HG03175 (cell line): ENCODE results near the gene BCKDK.

Experiments
- ATAC-seq: cut with Tn5 transposase; IDR thresholded peaks from one replicate; pipeline ENCODE4 v1.9.1; 2021; ENCODE audit warnings: mild to moderate bottlenecking, moderate library complexity; ENCODE audit not compliant: unreplicated experiment

BCKDK gene

DNA sequence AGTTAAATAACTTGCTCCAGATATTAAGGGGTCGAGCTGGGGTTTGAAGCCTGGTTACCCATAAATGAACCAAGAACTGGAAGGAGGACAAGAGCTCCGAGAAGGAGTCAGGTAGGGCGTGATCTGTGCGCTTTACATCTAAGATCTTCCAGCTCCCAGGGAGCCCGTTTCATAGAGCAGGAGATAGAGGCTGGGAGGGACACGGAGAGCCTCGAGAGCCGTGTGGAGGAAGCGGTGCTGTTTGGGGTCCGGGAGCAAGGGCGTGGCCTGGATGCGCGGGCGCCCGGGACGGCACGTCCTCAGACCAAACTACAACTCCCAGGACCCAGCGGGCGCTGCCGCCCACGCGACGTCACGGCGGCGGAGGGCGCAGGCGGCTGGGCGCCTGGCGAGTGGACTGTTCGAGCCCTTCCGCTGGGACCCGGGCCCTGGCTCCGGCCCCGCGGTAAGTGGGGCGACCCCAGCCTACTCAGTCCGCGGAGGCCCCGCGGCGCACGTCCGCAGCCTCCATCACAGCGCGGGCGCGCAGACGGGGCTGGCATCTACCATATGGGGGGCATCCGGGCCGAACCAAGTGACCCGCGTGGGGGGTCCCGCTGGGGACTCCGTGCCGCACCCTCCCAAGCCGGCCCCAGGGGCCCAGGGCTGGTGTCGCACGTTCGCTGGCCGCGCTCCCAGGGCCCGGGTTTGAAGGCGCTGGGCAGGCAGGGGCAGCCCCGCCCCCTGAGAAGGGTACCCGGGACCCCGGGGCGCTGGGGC is at the start of gene BCKDK:
TSS of gene BCKDK (plus strand) at position 352 of the 759 bp plus-strand sequence. CDS start 838 bp downstream, outside the sequence.
- peak; percentile 81 for ATAC-seq

DNA sequence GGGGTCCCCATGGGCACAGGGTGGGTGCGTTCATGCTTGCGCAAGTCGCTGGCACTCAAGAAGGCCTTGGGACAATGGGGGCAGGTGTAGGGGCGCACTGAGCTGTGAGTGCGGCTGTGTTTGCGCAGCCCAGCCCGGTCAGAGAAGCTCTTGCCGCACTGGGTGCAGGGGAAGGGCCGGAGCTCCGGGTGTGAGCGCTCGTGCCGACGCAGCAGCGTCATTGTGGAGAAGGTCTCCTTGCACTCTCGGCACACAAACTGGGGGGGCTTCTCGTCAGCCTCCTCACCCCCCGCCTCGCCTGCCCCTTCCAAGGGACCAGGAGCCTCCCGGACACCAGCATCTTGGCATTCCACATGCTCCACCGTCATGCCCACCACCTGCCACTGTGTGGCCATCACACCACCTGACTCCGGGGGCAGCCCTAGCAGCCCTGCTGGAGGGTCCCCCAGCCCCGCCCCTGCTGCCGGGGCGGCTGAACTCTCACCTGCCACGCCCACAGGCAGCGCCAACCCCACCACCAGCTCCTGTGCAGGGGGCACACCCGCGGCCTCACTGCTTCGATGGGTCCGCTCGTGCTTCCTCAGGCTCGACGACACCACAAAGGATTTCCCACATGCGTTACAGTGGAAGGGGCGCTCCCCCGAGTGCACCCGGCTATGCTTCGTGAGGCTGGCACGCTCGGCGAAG is 46.9 kb upstream of the BCKDK start:
- ATAC-seq, result no peak

DNA sequence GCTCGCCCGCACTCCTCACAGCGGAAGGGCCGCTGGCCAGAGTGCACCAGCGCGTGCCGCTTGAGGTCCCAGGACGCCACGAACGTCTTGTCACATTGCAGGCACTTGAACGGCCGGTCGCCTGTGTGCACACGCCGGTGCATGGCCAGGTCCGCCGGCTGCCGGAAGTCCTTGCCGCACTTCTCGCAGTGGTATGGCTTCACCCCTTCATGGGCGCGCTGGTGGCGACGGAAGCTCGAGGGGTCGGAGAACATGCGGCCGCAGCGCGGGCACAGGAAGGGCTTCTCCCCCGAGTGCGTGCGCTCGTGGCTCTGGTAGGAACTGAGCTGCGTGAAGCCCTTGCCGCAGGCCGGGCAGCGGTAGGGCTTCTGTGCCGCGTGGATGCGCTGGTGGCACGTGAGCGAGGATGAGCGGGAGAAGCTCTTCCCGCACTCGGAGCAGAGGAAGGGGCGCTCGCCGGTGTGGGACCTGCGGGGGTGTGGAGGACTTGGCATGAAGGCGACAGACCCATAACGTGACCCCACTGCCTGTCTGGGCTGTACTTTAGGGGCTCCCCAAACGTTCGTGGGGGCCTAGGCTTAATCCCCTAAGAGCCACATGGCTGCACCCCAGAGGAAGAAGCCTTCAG is 46.3 kb upstream of the BCKDK start:
- no peak for ATAC-seq

DNA sequence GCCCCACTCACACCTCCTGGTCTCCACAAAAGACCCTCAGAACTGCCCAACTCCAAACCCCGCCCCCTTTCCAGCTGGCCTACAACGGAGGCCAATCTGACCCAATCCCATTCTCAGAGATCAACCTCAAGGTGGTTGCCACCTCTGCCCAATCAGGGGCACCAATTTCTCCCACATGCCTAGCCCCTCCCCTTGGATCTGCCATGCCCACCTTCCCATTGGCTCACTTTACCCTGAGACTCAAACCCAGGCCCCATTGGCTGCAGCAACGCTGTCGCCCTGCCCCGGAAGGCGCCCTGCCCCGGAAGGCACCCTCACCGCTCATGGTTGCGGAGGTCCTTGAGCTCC is 44.7 kb upstream of the BCKDK start:
- no peak for ATAC-seq

DNA sequence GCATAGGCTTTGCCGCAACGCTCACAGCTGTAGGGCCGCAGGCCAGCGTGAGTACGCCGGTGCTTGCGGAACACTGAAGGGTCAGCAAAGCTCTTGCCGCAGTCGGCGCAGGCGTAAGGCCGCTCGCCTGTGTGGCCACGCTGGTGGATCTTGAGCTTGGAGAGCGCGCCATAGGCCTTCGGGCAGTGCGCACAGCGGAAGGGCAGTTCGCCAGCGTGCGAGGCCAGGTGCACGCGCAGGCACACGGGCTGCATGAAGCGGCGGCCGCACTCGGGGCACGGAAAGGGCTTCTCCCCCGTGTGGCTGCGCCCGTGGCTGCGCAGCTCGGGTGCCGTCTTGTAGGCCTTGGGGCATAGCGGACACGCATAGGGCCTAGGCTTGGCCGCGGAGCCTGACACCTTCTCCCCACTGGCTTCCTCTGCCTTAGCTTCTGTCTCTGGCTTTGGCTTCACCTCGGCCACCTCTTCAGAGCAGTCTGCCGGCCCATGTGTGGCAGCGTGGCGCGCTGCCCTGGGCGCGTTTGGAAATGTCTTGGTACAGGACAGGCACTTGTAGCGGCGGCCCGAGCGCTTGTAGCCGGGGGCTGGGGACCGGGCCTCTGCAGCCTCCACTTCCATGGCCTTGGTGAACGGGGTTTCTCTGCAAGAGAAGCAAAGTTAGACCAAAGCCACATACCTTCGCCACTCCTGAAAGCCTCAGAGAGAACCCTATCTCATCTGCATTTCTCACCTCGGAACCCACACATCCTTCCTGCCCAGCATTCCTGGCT is 44.2 kb upstream of the BCKDK start:
- no peak for ATAC-seq

DNA sequence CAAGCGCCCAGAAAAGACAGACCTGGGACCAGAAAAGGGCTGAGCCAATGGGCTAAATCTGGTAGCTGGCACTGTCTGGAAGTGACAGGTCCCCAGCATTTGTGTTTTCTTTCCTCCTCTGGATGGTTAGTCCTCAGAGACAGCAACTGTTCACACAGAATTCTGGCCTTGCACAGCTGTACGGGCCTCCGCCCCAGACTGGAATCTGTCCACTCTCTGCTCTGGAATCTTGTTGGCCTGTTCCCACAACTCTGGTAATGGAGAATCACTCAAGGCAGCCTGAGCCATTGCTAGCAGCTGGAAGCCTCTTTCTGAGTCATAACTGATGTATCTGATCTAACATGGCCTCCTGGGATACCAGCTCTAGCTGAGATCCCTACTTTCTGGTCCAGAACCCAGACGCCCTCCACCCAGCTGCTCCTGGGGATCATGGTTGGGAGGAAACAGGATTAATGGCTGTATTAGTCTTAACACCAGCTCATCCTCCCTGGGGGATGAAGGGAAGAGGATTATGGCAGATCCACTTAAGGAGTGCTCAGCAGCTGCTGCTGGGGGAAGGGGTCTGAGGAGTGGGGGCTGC is 43.2 kb upstream of the BCKDK start:
- ATAC-seq, result no peak

DNA sequence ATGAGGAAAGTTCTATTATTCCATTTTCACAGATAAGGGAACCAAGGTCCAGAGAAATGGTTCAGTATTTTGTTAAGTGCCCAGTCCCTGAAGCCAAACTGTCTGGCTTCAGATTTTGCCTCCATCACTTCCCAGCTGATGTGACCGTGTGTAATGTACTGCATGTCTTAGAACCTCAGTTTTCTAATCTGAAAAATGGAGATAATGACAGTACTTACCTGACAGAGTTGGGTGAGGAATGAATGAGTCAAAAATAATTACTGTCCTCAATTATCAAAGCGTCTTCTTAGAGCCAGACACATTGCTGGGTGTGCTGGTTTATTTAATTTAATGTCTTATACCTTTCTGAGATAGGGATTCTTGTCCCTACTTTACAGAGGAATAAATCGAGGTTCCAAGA is 40.8 kb upstream of the BCKDK start:
- ATAC-seq, result no peak

DNA sequence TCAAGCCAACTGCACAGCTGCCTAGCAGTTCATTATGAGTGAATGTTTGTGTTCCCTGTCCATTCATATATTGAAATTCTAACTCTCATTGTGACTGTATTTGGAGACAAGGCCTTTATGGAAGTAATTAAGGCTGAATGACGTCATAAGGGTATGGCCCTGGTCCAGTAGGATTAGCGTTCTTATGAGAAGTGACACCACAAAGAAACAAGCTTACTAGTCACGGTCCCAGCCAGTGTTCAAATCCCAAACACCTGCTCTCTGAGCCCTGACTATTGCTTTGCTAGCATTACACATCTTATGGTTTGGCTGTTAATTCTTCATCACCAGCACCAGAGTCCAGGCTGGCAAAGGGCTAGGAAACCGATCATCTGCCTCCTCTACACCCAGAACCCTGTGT is 36.3 kb upstream of the BCKDK start:
- no peak for ATAC-seq

DNA sequence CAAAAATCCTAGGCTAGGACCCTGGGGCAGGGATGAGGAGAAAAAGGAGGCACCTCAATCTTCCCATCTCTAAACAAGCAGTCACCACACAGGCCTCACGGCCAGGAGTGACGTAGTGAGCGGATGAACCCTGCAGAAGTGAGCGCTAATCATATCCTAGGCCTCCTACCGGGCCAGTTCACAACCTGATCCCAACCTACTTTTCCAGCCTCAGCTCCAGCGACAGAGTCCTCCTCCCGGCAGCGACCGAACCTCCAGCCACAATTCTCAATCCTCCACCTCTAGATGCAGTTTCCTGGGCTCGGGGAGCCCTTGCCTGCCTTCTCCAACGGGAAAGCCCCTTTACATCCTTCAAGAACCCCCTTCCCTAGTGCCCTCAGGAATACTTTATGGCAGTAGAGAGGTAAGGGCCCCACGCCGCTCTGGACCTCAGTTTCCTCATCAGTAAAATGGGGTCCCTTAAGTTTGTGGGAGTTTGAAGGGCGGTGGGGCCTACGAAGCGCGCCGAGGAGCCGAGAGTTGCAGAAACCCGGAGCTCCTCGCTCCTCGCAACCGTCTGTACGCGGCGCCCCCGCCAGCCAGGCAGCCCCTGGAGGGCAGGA is 35.5 kb upstream of the BCKDK start:
- peak; percentile 3 for ATAC-seq

DNA sequence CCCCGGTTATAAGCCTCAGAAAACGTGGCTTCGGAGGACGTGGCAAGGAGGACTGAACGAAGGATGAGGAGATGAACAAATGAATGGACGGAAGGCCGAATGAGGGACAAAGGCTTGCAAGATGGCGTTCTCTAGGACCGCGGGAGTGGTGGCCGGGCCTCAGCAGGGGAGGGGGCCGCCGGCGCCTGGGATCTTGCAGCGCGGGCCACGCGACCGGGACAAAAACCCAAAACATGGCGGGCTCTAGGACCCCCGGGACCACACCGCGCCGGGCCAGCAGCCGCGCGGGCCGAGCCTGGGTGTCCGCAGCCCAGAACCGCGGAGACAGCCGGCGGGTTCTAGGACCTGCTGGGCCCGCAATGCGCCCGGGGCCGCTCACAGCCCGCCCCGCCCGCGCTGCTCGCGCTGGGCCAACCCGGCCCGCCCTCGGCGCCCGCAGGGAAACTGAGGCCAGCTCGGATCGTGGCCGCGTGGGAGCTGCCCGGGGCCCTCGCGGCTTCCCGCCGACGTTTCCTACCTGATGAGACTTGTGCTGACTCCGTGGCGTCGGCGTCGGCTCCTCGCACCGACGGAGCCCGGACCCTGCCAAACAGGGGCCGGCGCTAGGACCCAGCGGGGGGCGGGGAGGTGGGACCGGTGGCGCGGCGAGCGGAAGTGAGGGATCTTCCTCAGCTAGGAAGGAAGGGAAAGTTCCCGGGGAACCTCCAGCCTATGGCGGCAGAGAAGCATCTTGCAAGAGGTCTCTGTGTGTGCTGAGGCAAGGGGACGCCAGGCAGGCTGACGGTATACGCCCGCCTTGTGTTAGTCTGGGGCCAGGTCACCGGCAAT is 34.8 kb upstream of the BCKDK start:
- ATAC-seq, result peak; percentile 56

DNA sequence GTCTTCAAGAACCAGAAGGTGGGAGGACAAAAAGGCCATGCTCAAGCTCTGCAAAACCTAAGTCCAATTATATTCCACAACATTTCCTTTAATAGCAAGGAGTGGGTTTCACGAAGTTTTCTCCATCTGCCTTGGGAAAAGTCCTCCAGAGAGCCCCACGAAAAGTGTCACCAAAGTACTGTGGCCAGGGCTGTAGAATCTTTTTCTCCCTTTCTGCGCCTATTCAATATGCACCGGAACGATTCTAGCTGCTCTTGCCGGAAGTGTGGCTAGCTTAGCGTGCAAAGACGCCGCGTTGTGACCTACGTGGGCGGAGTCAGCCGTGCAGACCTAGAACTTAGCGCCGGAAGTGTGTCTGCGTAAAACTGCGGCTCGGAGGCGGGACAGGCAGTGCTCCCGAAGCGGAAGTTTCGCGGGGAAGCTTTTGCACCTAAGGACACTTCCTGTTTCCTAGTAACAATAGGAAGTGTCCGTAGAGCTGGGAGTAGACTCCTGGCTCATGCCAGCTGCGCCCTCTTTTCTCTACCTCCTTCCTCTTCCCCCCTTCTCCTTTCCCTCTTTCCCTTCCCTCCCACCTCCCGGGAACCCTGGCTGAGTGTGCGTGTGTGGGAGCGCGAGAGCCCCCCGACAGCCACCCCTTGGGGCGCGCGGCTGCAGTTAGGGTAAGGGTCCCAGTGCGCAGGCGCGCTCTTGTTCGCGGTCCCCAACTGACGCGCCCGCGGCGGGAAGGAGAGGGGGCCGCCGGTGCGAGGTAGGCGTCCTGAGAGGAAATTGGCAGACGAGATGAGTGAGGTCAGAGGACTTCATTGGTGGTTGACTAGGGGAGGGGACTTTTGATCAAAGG is 34.0 kb upstream of the BCKDK start, which contains the start of the genes ZNF646 and ZNF668:
TSS of gene ZNF646 (plus strand) at position 453 of the 844 bp plus-strand sequence. CDS start 1,903 bp downstream, outside the sequence.
TSS of gene ZNF668 (minus strand) at position 271 of the 844 bp plus-strand sequence. CDS start 9,781 bp downstream, outside the sequence.
- peak; percentile 70 for ATAC-seq

DNA sequence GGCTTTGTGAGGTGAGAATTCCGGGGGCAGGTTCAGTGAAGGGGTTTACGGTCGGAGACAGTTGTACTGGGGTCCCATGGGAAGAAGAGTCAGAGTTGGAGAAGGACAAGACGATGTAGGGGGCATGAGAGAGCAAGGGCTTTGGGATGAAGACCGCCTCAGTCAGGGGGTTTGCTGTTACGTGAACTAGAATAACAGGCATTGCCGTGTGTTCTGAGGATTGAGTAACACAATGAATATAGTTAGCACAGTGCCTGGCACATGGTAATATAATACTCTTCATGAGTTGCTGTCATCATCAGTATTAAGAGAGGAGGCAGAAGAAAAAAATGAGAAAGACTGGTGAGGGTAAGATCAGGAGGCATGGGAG is 33.4 kb upstream of the BCKDK start:
- ATAC-seq, result no peak

DNA sequence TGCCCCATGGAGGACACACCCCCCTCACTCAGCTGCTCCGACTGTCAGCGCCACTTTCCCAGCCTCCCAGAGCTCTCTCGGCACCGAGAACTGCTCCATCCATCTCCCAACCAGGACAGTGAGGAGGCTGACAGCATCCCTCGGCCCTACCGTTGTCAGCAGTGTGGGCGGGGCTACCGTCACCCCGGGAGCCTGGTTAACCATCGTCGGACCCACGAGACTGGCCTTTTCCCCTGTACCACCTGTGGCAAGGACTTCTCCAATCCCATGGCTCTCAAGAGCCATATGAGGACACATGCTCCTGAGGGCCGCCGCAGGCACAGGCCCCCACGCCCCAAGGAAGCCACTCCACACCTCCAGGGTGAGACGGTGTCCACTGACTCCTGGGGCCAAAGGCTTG is 31.9 kb upstream of the BCKDK start:
- no peak for ATAC-seq

DNA sequence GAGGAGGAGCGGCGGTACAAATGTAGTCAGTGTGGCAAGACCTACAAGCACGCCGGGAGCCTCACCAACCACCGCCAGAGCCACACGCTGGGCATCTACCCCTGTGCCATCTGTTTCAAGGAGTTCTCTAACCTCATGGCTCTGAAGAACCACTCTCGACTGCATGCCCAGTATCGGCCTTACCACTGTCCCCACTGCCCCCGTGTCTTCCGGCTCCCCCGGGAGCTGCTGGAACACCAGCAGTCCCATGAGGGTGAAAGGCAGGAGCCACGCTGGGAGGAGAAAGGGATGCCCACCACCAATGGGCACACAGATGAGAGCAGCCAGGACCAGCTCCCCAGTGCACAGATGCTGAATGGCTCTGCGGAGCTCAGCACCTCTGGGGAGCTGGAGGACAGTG is 31.2 kb upstream of the BCKDK start:
- ATAC-seq, result no peak

DNA sequence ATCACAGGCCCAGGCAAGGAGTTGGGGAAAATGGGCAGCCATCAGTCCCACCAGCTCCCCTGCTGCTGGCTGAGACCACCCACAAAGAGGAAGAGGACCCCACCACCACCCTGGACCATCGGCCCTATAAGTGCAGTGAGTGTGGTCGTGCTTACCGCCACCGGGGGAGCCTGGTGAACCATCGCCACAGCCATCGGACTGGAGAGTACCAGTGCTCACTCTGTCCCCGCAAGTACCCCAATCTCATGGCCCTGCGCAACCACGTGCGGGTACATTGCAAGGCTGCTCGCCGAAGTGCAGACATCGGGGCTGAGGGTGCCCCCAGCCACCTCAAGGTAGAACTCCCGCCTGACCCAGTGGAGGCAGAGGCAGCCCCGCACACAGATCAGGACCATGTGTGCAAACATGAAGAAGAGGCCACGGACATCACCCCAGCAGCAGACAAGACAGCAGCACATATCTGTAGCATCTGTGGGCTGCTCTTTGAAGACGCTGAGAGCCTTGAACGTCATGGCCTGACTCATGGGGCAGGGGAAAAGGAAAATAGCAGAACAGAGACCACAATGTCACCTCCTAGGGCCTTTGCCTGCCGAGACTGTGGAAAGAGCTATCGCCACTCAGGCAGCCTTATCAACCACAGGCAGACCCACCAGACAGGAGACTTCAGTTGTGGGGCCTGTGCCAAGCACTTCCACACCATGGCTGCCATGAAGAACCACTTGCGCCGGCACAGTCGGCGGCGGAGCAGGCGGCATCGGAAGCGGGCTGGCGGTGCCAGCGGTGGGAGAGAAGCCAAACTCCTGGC is 30.4 kb upstream of the BCKDK start:
- ATAC-seq, result no peak

DNA sequence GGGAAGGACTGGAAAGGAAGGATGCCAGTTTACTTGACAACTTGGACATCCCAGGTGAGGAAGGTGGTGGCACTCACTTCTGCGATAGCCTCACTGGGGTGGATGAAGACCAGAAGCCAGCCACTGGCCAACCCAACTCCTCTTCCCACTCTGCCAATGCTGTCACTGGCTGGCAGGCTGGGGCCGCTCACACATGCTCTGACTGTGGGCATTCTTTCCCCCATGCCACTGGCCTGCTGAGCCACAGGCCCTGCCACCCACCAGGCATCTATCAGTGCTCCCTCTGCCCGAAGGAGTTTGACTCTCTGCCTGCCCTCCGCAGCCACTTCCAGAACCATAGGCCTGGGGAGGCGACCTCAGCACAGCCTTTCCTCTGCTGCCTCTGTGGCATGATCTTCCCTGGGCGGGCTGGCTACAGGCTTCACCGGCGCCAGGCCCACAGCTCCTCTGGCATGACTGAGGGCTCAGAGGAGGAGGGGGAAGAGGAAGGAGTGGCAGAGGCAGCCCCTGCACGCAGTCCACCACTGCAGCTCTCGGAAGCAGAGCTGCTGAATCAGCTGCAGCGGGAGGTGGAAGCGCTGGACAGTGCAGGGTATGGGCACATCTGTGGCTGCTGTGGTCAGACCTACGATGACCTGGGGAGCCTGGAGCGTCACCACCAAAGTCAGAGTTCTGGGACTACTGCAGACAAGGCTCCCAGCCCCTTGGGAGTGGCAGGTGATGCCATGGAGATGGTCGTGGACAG is 29.4 kb upstream of the BCKDK start:
- ATAC-seq, result no peak

DNA sequence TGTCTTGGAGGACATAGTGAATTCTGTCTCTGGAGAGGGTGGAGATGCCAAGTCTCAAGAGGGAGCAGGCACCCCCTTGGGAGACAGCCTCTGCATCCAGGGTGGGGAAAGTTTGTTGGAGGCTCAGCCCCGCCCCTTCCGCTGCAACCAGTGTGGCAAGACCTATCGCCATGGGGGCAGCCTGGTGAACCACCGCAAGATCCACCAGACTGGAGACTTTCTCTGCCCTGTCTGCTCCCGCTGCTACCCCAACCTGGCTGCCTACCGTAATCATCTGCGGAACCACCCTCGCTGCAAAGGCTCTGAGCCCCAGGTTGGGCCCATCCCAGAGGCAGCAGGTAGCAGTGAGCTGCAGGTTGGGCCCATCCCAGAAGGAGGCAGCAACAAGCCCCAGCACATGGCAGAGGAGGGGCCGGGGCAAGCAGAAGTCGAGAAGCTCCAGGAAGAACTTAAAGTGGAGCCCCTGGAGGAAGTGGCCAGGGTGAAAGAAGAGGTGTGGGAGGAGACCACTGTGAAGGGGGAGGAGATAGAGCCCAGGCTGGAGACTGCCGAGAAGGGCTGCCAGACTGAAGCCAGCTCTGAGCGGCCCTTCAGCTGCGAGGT is 28.7 kb upstream of the BCKDK start:
- no peak for ATAC-seq
